ENCODE measurements around the gene PRODH2. TPM values are rescaled to one million over a fixed set of nuclear protein-coding genes. Genes with fewer than 3 reads are reported as not detected.

PRODH2 gene
- total RNA-seq, 2 donors from 2014 or later: not detected

DNA sequence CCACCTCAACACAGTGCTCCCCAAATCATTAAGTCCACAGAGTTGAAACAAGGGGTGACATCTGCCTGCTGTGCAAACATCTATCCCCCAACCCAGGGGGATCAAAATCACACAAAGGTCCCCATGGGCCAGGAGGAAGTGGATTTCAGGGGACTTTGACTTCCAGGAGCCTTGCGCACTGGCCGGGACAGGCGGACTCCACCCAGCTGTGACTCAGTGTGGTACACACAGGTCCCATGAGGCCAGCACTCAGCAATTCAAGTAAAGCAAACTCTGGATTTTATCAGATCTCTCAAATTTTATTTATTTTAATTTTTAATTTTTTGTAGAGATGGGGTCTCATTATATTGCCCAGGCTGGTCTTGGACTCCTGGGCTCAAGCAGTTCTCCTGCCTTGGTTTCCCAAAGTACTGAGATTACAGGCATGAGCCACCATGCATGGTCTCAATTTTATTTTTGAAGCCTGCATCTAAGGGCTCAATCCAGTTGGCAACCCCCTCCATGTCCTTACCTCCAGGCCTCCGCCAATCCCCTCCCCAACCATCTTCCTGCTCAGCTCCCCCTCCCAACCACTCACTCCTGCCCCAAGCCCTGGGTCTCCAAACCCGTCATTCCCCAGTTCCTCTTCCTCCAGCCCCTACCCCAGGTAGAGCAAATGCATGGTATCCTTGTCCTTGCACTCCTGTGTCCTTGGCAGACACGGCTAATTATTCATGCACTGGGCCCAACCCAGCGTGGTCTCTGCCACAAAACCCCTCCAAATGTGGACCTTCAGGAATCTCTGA, 19.1 kb downstream of the PRODH2 start:
- no peaks in the 10 kb centered on the region for H3K36me3 ChIP-seq

DNA sequence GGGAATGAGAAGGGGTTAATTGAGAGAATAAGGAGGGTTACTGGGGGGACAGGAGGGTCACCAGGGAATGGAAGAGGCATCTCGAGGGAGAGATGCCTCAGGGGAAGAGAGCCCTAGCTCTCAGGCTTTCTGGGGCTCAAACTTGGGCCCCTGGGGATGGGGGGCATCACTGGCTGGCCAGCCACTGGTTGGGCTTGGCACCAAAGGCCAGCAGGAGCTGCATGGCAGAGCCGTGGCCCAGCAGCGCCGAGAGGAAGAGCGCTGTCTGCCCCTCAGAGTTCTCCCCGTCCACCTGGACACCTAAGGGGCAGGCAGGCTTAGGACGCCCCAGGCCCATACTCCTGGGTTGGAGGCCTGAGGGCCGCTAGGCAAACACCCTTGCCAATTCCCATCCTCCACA, 19.8 kb downstream of the PRODH2 start:
- H3K4me3 ChIP-seq: no peak overlapping the region
- no peak overlapping the region for H3K27ac ChIP-seq
- H3K36me3 ChIP-seq: no peaks in the 10 kb centered on the region
- H3K4me1 ChIP-seq (ENCODE audit: control insufficient read depth in 1 of 2, low read depth in 2 of 2): no peaks in the 10 kb centered on the region
- TF ChIP-seq, protein P1, sequence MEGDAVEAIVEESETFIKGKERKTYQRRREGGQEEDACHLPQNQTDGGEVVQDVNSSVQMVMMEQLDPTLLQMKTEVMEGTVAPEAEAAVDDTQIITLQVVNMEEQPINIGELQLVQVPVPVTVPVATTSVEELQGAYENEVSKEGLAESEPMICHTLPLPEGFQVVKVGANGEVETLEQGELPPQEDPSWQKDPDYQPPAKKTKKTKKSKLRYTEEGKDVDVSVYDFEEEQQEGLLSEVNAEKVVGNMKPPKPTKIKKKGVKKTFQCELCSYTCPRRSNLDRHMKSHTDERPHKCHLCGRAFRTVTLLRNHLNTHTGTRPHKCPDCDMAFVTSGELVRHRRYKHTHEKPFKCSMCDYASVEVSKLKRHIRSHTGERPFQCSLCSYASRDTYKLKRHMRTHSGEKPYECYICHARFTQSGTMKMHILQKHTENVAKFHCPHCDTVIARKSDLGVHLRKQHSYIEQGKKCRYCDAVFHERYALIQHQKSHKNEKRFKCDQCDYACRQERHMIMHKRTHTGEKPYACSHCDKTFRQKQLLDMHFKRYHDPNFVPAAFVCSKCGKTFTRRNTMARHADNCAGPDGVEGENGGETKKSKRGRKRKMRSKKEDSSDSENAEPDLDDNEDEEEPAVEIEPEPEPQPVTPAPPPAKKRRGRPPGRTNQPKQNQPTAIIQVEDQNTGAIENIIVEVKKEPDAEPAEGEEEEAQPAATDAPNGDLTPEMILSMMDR (IDR thresholded peaks at IDR 0.05): no peak
- DNase-seq (ENCODE audit: low spot score) (no peak), ATAC-seq (ENCODE audit: insufficient number of reproducible peaks, low FRiP score, low read depth) (no peak)
- H3K27me3 ChIP-seq (replicated peaks; ENCODE audit: insufficient read depth): peaks cover 4% of the 10 kb centered on the region
- H3K9me3 ChIP-seq: no peaks in the 10 kb centered on the region

More for the DNA sequence above, 19.1 kb downstream of the PRODH2 start:
- H3K27me3 ChIP-seq (replicated peaks; ENCODE audit: insufficient read depth): peaks cover 4% of the 10 kb centered on the region
- H3K27ac ChIP-seq: no peak overlapping the region
- DNase-seq (ENCODE audit: low spot score): no peak
- H3K4me3 ChIP-seq: no peak overlapping the region
- no peaks in the 10 kb centered on the region for H3K4me1 ChIP-seq (ENCODE audit: control insufficient read depth in 1 of 2, low read depth in 2 of 2)
- no peak for ATAC-seq (ENCODE audit: insufficient number of reproducible peaks, low FRiP score, low read depth)
- TF ChIP-seq, protein P1 (IDR thresholded peaks at IDR 0.05): no peak
- no peaks in the 10 kb centered on the region for H3K9me3 ChIP-seq

DNA sequence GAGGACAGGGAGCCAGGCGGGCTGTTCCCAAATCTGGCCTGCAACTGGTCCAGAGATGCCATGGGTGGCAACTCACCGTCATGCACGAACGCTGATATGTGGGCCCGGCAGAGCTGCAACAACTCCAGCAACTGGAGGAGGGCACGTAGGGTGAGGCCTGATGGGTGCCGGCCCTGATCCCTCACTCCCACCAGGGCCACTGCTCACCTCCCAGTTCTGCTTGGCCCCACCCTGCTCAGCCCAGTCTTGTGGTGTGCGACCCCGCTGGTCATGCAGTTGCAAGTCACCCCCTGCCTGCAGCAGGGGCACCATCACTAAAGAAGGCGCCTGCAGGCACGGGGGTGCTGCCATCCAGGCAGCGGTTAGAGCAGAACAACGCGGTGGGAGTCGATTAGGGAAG, 20.3 kb downstream of the PRODH2 start:
- DNase-seq (ENCODE audit: low spot score): no peak
- H3K4me3 ChIP-seq: no peak overlapping the region
- H3K9me3 ChIP-seq: no peaks in the 10 kb centered on the region
- TF ChIP-seq, protein P1 (IDR thresholded peaks at IDR 0.05): no peak
- peaks cover 4% of the 10 kb centered on the region for H3K27me3 ChIP-seq (replicated peaks; ENCODE audit: insufficient read depth)
- H3K4me1 ChIP-seq (ENCODE audit: control insufficient read depth in 1 of 2, low read depth in 2 of 2): no peaks in the 10 kb centered on the region
- ATAC-seq (ENCODE audit: insufficient number of reproducible peaks, low FRiP score, low read depth): no peak
- H3K27ac ChIP-seq: no peak overlapping the region
- no peaks in the 10 kb centered on the region for H3K36me3 ChIP-seq

DNA sequence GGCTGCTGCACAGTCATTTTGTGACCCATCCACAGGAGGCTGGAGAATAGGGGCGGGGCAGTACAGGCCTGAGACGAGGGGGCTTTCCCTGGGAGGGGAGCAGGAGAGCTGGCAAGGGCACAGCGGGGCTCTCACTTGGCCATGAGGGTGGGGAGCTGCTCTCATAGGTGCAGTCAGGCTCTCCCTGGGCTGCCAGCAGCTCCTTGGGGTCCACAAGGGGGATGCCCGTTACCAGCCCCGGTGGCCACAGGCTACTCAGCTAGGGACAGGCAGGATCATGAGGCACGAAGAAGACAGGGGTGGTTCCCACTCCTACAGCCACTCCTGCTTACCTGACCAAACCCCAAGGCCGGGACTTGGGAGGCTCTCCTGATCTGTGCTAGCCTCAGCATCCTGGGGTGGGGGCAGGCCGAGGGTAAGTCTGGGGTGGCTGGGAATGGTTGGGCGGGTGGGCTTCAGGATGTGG, 20.8 kb downstream of the PRODH2 start:
- no peaks in the 10 kb centered on the region for H3K36me3 ChIP-seq
- no peak overlapping the region for H3K27ac ChIP-seq
- H3K9me3 ChIP-seq: no peaks in the 10 kb centered on the region
- no peaks in the 10 kb centered on the region for H3K4me1 ChIP-seq (ENCODE audit: control insufficient read depth in 1 of 2, low read depth in 2 of 2)
- ATAC-seq (ENCODE audit: insufficient number of reproducible peaks, low FRiP score, low read depth) (no peak), DNase-seq (ENCODE audit: low spot score) (no peak)
- no peak overlapping the region for H3K4me3 ChIP-seq
- TF ChIP-seq, protein P1 (IDR thresholded peaks at IDR 0.05): no peak
- peaks cover 2% of the 10 kb centered on the region for H3K27me3 ChIP-seq (replicated peaks; ENCODE audit: insufficient read depth)

DNA sequence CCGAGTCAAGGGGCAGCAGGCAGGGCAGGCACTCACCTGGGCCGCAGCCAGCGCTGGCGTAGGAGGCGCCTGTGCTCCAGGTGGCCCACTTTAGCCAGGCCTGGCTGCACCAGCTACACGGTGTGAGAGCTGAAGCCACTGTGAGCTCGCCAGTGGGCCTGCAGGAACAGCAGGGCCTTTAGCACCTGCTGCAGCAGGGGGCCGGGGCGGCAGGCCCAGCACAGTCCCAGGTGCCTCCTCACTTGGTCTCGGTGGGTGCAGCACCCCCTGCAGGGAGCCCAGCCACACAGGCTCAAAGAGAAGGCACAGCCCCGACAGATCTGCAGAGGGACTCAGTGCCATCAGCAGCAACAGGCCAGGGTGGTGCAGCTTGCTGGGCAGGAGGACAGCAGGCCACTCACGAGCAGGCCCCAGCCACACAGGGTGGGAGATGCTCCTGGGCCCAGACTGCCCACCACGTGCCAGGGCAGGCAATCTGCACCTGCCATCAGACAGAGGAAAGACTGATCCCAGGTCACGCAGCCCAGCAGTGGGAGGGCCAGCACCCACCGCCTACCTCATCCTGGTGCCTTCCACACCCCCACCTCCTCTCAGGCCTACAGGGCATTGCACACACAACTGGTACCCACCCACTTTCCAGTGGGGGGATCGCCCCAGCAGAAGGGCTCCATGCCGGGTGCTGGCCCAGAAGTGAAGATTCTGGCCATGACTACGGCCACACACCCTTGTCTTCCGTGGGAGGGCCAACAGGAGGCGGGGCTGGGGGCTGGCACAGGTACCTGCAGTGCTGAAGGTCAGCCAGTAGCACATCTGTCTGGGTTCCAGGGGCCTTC, 21.4 kb downstream of the PRODH2 start:
- ATAC-seq (ENCODE audit: insufficient number of reproducible peaks, low FRiP score, low read depth) (no peak), DNase-seq (ENCODE audit: low spot score) (no peak)

More for the DNA sequence above, 21.4 kb downstream of the PRODH2 start:
- no peak overlapping the region for H3K4me3 ChIP-seq
- no peak overlapping the region for H3K27ac ChIP-seq
- no peaks in the 10 kb centered on the region for H3K27me3 ChIP-seq (replicated peaks; ENCODE audit: insufficient read depth)
- no peaks in the 10 kb centered on the region for H3K4me1 ChIP-seq (ENCODE audit: control insufficient read depth in 1 of 2, low read depth in 2 of 2)
- H3K36me3 ChIP-seq: no peaks in the 10 kb centered on the region
- no peaks in the 10 kb centered on the region for H3K9me3 ChIP-seq
- TF ChIP-seq, protein P1 (IDR thresholded peaks at IDR 0.05): no peak
